CD8-positive, alpha-beta memory T cell (primary cell): ENCODE results near the gene BLVRA. TPM values are rescaled to one million over a fixed set of nuclear protein-coding genes. Genes with fewer than 3 reads are reported as not detected.
"Not testable (repeated sequence)": the region's sequence is repeated elsewhere in the genome, so short reads cannot be mapped to it uniquely, and the experiment has no call there.

Source experiments
- CTCF ChIA-PET: fragments of 350-600 bp; sonication (Branson Sonifier 250); formaldehyde crosslinking; loops from one replicate; lab custom pipeline; 2021; ENCODE audit warnings: antibody characterized with exemption; lab: Charles Lee
- POLR2A ChIA-PET: fragments of 350-600 bp; sonication (Branson Sonifier 250); formaldehyde crosslinking; loops from one replicate; lab custom pipeline; 2021; ENCODE audit warnings: antibody characterized with exemption; lab: Charles Lee
- DNase-seq, 5 donors: peaks; one replicate each; pipeline versions ENCODE4 v3.0.0 to v3.0.0-alpha.2; 2020 to 2022; ENCODE audit warnings: mixed read lengths in 1 of 5
- H3K27ac ChIP-seq: one replicate; pipeline ENCODE4 v1.7.0; 2013; ENCODE audit warnings: low read depth, mild to moderate bottlenecking, low read length, moderate library complexity
- H3K27me3 ChIP-seq: 2 replicates; pipeline ENCODE4 v1.7.0; 2013; ENCODE audit warnings: low read length, mild to moderate bottlenecking; ENCODE audit not compliant: insufficient read depth, poor library complexity, severe bottlenecking
- H3K36me3 ChIP-seq: 2 replicates; pipeline ENCODE4 v1.7.0; 2013; ENCODE audit warnings: mild to moderate bottlenecking, low read length, moderate library complexity; ENCODE audit not compliant: insufficient read depth
- H3K4me1 ChIP-seq: 2 replicates; pipeline ENCODE4 v1.7.0; 2013; ENCODE audit warnings: mild to moderate bottlenecking, low read length, moderate library complexity; ENCODE audit not compliant: insufficient read depth
- H3K4me3 ChIP-seq: 2 replicates; pipeline ENCODE4 v1.7.0; 2013; ENCODE audit warnings: mild to moderate bottlenecking, low read length
- H3K9me3 ChIP-seq: 2 replicates; pipeline ENCODE4 v1.7.0; 2013; ENCODE audit warnings: mild to moderate bottlenecking, low read length
- H3K27ac Mint-ChIP-seq, 8 donors: one replicate each; pipeline ENCODE4 v1.8.0; 2020 to 2021; ENCODE audit warnings: mixed read lengths in 8 of 8, mild to moderate bottlenecking in 6 of 8, inconsistent platforms in 3 of 8, moderate library complexity in 3 of 8
- H3K27me3 Mint-ChIP-seq, 2 donors: one replicate each; pipeline ENCODE4 v1.8.0; 2020 to 2021; ENCODE audit warnings: mixed read lengths in 2 of 2, mild to moderate bottlenecking in 1 of 2, moderate library complexity in 1 of 2
- H3K36me3 Mint-ChIP-seq, 3 donors: one replicate each; pipeline ENCODE4 v1.8.0; 2020 to 2021; ENCODE audit warnings: mixed read lengths in 3 of 3, inconsistent platforms in 1 of 3, mild to moderate bottlenecking in 1 of 3
- H3K4me1 Mint-ChIP-seq, 3 donors: one replicate each; pipeline ENCODE4 v1.8.0; 2020 to 2021; ENCODE audit warnings: mixed read lengths in 3 of 3, inconsistent platforms in 1 of 3, mild to moderate bottlenecking in 1 of 3
- H3K4me3 Mint-ChIP-seq, 7 donors: one replicate each; pipeline ENCODE4 v1.8.0; 2020 to 2021; ENCODE audit warnings: mixed read lengths in 7 of 7, mild to moderate bottlenecking in 6 of 7, moderate library complexity in 4 of 7, inconsistent platforms in 2 of 7
- H3K9me3 Mint-ChIP-seq, 5 donors: one replicate each; pipeline ENCODE4 v1.8.0; 2020 to 2022; ENCODE audit warnings: mixed read lengths in 5 of 5, mild to moderate bottlenecking in 3 of 5, moderate library complexity in 2 of 5, inconsistent platforms in 1 of 5
- polyA plus RNA-seq: library from polyadenylated mRNA; unstranded; fragments of 300-500 nt; fragmentation: Illumina TruSeq; gene quantifications from one replicate; pipeline ENCODE4 v1.2.3, GENCODE V29; 2021
- total RNA-seq, 2 experiments: library from RNA; stranded (reverse); gene quantifications; one replicate each; pipeline ENCODE4 v1.2.3, GENCODE V29; 2021

Gene BLVRA
- total and polyA plus RNA-seq, 3 experiments from 2014 or later, result 26.8 to 52.6 (median 30.1) TPM

GRCh38 chr7:43784585-43785087 is 26.2 kb downstream of the BLVRA start:
- Mint-ChIP-seq H3K36me3 (peaks cover 10 to 31% (median 14%) of the 10 kb centered on the region in 3 donors), H3K4me1 (peaks cover 11 to 35% (median 26%) of the 10 kb centered on the region in 3 donors), H3K27ac (peak overlapping the region in 6 of 8 donors; percentile 15 to 90 (median 58)), H3K4me3 (peak overlapping the region in 6 of 7 donors; percentile 4 to 59 (median 24))
- H3K4me1 ChIP-seq, H3K4me3 ChIP-seq, DNase-seq, H3K27me3 Mint-ChIP-seq, H3K27me3 ChIP-seq, H3K36me3 ChIP-seq, H3K27ac ChIP-seq, H3K9me3 Mint-ChIP-seq, H3K9me3 ChIP-seq: not testable (repeated sequence)
- ChIA-PET POLR2A (interaction anchor here (0.7 kb wide), 1 partner anchor 53 kb away, joined by 4 read pairs; no protein-coding TSS in a partner anchor), CTCF (interaction anchor here (1.3 kb wide), 1 partner anchor 202 kb away, joined by 4 read pairs; the partner anchor contains the start of gene STK17A)

- Mint-ChIP-seq H3K27ac (no peak overlapping the region), H3K27me3 (no peaks in the 10 kb centered on the region), H3K9me3 (no peaks in the 10 kb centered on the region), H3K4me3 (no peak overlapping the region), H3K4me1 (peaks cover 11 to 32% (median 26%) of the 10 kb centered on the region in 3 donors), H3K36me3 (peaks cover 9 to 35% (median 10%) of the 10 kb centered on the region in 3 donors)
- DNase-seq, result no peak
- no peaks in the 10 kb centered on the region for H3K9me3 ChIP-seq
- ChIA-PET POLR2A (interaction anchor here (0.8 kb wide), 1 partner anchor 27 kb away, joined by 3 read pairs; the partner anchor contains the start of gene BLVRA), CTCF (interaction anchor here (1.3 kb wide), 1 partner anchor 203 kb away, joined by 4 read pairs; the partner anchor contains the start of gene STK17A)
- H3K36me3 ChIP-seq, result no peaks in the 10 kb centered on the region
- H3K4me1 ChIP-seq, result no peaks in the 10 kb centered on the region
- no peaks in the 10 kb centered on the region for H3K27me3 ChIP-seq
- no peak overlapping the region for H3K4me3 ChIP-seq
- H3K27ac ChIP-seq, result no peak overlapping the region
Measured at GRCh38 chr7:43785420-43785819, 26.9 kb downstream of the BLVRA start.

- Mint-ChIP-seq H3K36me3 (peaks cover 17 to 51% (median 23%) of the 10 kb centered on the region in 3 donors), H3K9me3 (no peaks in the 10 kb centered on the region), H3K4me1 (peaks cover 7 to 26% (median 24%) of the 10 kb centered on the region in 3 donors), H3K27ac (peak overlapping the region in 1 of 8 donors; percentile 55), H3K27me3 (no peaks in the 10 kb centered on the region), H3K4me3 (no peak overlapping the region)
- no peaks in the 10 kb centered on the region for H3K9me3 ChIP-seq
- no peak overlapping the region for H3K27ac ChIP-seq
- no peak for DNase-seq
- CTCF ChIA-PET, result no interaction called here
- POLR2A ChIA-PET, result no interaction called here
- no peaks in the 10 kb centered on the region for H3K4me1 ChIP-seq
- no peaks in the 10 kb centered on the region for H3K27me3 ChIP-seq
- no peak overlapping the region for H3K4me3 ChIP-seq
- H3K36me3 ChIP-seq, result peaks cover 10% of the 10 kb centered on the region
Measured at GRCh38 chr7:43787771-43788170, 29.3 kb downstream of the BLVRA start.

GRCh38 chr7:43790006-43790405 is 31.5 kb downstream of the BLVRA start:
- H3K4me1 ChIP-seq, result no peaks in the 10 kb centered on the region
- no peaks in the 10 kb centered on the region for H3K27me3 Mint-ChIP-seq
- ChIA-PET POLR2A (no interaction called here), CTCF (interaction anchor here (0.8 to 1.4 kb wide), 2 partner anchors 32 to 207 kb away, joined by 3 to 5 read pairs; partner anchors contain the start of genes BLVRA and STK17A)
- H3K4me3 Mint-ChIP-seq, result no peak overlapping the region
- H3K9me3 ChIP-seq, result no peaks in the 10 kb centered on the region
- no peak overlapping the region for H3K27ac ChIP-seq
- H3K36me3 Mint-ChIP-seq, result peaks cover 22 to 62% (median 23%) of the 10 kb centered on the region in 3 donors
- H3K9me3 Mint-ChIP-seq, result no peaks in the 10 kb centered on the region
- no peaks in the 10 kb centered on the region for H3K27me3 ChIP-seq
- H3K4me1 Mint-ChIP-seq, result peaks cover 4 to 14% (median 9%) of the 10 kb centered on the region in 3 donors
- DNase-seq, result no peak
- H3K27ac Mint-ChIP-seq, result peak overlapping the region in 2 of 8 donors; percentile 11 to 85
- no peak overlapping the region for H3K4me3 ChIP-seq
- H3K36me3 ChIP-seq, result peaks cover 11% of the 10 kb centered on the region

- Mint-ChIP-seq H3K4me3 (no peak overlapping the region), H3K27me3 (no peaks in the 10 kb centered on the region), H3K27ac (no peak overlapping the region), H3K9me3 (no peaks in the 10 kb centered on the region), H3K36me3 (peaks cover 23 to 63% (median 24%) of the 10 kb centered on the region in 3 donors), H3K4me1 (peaks cover 4 to 14% (median 9%) of the 10 kb centered on the region in 3 donors)
- Histone ChIP-seq H3K4me1 (no peaks in the 10 kb centered on the region), H3K27ac (no peak overlapping the region), H3K4me3 (no peak overlapping the region), H3K27me3 (no peaks in the 10 kb centered on the region), H3K9me3 (no peaks in the 10 kb centered on the region), H3K36me3 (peaks cover 11% of the 10 kb centered on the region)
- POLR2A ChIA-PET, result no interaction called here
- no peak for DNase-seq
- CTCF ChIA-PET, result no interaction called here
Measured at GRCh38 chr7:43790834-43791233, 32.4 kb downstream of the BLVRA start.

GRCh38 chr7:43791665-43792064 is 33.2 kb downstream of the BLVRA start:
- ChIA-PET CTCF (no interaction called here), POLR2A (no interaction called here)
- Histone ChIP-seq H3K36me3 (peaks cover 11% of the 10 kb centered on the region), H3K4me1 (no peaks in the 10 kb centered on the region), H3K4me3 (no peak overlapping the region), H3K9me3 (no peaks in the 10 kb centered on the region), H3K27me3 (no peaks in the 10 kb centered on the region), H3K27ac (no peak overlapping the region)
- Mint-ChIP-seq H3K4me1 (peaks cover 2 to 6% (median 4%) of the 10 kb centered on the region in 3 donors), H3K9me3 (no peaks in the 10 kb centered on the region), H3K36me3 (peaks cover 23 to 63% (median 24%) of the 10 kb centered on the region in 3 donors), H3K27me3 (no peaks in the 10 kb centered on the region), H3K27ac (peak overlapping the region in 3 of 8 donors; percentile 22 to 61 (median 40)), H3K4me3 (no peak overlapping the region)
- DNase-seq, result no peak

GRCh38 chr7:43792471-43793150 is 34.1 kb downstream of the BLVRA start:
- POLR2A ChIA-PET, result interaction anchor here (0.6 kb wide), 1 partner anchor 38 kb away, joined by 4 read pairs; no protein-coding TSS in a partner anchor

GRCh38 chr7:43799605-43800004 is 41.1 kb downstream of the BLVRA start:
- ChIA-PET POLR2A (no interaction called here), CTCF (interaction anchor here (0.8 to 3.6 kb wide), 2 partner anchors 39 to 217 kb away, joined by 4 to 10 read pairs; partner anchors contain the start of gene STK17A)
- Histone ChIP-seq H3K36me3 (peaks cover 6% of the 10 kb centered on the region), H3K27ac (no peak overlapping the region), H3K4me1 (no peaks in the 10 kb centered on the region), H3K4me3 (no peak overlapping the region), H3K9me3 (no peaks in the 10 kb centered on the region), H3K27me3 (no peaks in the 10 kb centered on the region)
- Mint-ChIP-seq H3K4me1 (no peaks in the 10 kb centered on the region), H3K9me3 (no peaks in the 10 kb centered on the region), H3K36me3 (peaks cover 5 to 57% (median 9%) of the 10 kb centered on the region in 3 donors), H3K4me3 (no peak overlapping the region), H3K27ac (peak overlapping the region in 1 of 8 donors; percentile 2), H3K27me3 (no peaks in the 10 kb centered on the region)
- no peak for DNase-seq

More at GRCh38 chr7:43792471-43793150, 34.1 kb downstream of the BLVRA start:
- no peak for DNase-seq
- Mint-ChIP-seq H3K27ac (peak overlapping the region in 1 of 8 donors; percentile 57), H3K4me3 (no peak overlapping the region), H3K36me3 (peaks cover 23 to 66% (median 24%) of the 10 kb centered on the region in 3 donors), H3K4me1 (peaks cover 2 to 5% (median 4%) of the 10 kb centered on the region in 3 donors), H3K27me3 (no peaks in the 10 kb centered on the region), H3K9me3 (no peaks in the 10 kb centered on the region)
- H3K27ac ChIP-seq, result no peak overlapping the region
- H3K9me3 ChIP-seq, result no peaks in the 10 kb centered on the region
- no peak overlapping the region for H3K4me3 ChIP-seq
- no peaks in the 10 kb centered on the region for H3K27me3 ChIP-seq
- no peaks in the 10 kb centered on the region for H3K4me1 ChIP-seq
- CTCF ChIA-PET, result no interaction called here
- peaks cover 11% of the 10 kb centered on the region for H3K36me3 ChIP-seq
